ENCODE data around the gene ATAD5.
"Not testable (repeated sequence)": the region's sequence is repeated elsewhere in the genome, so short reads cannot be mapped to it uniquely, and the experiment has no call there.

ATAD5 gene

DNA sequence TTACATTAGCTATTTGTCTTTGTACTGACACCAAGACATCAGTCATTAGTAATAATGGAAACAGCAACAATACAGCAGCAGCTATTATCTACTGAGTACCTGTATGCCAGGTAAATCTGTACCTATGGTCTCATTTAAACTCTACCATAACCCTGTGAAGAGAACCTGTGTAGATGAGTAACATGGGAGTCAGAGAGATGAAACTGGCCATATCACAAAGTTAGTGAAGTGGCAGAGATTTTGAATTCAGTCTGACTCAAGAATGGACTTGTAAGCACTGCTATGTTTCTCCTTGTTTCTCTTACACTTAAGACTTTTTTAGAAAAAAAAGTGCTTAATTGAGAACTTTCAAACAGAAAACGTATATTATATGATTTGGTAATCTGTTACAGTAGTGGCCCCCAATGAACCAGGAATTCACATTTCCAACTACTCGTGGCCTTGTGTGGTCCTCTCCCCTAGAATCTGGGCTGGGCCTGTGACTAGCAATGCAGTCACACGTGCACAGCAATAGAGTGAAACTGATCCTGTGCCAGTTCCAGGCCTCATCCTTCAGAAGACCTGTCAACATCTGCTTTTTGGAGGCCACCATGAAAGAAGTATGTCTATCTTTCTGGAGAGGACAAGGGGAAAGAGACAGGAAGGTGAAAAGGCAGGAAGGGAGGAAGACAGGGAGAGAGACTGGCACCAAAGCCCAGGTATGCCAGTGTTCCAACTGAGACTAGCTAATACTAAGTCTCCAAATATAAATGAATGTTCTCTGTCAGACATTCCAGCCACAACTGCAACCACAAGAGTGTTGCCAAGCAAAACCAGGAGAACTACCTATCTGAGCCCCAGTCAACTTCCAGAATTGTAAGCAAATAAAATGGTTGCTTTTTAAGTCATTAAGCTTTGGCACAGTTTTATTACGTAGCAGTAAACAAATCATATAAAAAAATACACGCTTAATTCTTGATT, 19.3 kb upstream of the ATAD5 start:
- peaks cover 67% of the 10 kb centered on the region for H3K4me1 ChIP-seq (ENCODE audit: control insufficient read depth, low read length)
- no peaks in the 10 kb centered on the region for H3K27me3 ChIP-seq (ENCODE audit: control insufficient read depth, low read length)
- H3F3A ChIP-seq (ENCODE audit: control insufficient read depth, insufficient read depth), result peaks cover 34% of the 10 kb centered on the region
- H3K9me2 ChIP-seq (replicated peaks; ENCODE audit: control insufficient read depth, low read length), result no peaks in the 10 kb centered on the region
- TF ChIP-seq, protein P1, sequence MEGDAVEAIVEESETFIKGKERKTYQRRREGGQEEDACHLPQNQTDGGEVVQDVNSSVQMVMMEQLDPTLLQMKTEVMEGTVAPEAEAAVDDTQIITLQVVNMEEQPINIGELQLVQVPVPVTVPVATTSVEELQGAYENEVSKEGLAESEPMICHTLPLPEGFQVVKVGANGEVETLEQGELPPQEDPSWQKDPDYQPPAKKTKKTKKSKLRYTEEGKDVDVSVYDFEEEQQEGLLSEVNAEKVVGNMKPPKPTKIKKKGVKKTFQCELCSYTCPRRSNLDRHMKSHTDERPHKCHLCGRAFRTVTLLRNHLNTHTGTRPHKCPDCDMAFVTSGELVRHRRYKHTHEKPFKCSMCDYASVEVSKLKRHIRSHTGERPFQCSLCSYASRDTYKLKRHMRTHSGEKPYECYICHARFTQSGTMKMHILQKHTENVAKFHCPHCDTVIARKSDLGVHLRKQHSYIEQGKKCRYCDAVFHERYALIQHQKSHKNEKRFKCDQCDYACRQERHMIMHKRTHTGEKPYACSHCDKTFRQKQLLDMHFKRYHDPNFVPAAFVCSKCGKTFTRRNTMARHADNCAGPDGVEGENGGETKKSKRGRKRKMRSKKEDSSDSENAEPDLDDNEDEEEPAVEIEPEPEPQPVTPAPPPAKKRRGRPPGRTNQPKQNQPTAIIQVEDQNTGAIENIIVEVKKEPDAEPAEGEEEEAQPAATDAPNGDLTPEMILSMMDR (IDR thresholded peaks at IDR 0.05; ENCODE audit: low read depth, low read length, poor library complexity, severe bottlenecking), result no peak
- H3K4me3 ChIP-seq (ENCODE audit: low read length), result peak overlapping the region; percentile 27
- H4K20me1 ChIP-seq (ENCODE audit: control insufficient read depth, insufficient read depth, low read depth, low read length), result no peaks in the 10 kb centered on the region
- peak overlapping the region; percentile 64 for H3K27ac ChIP-seq (ENCODE audit: low read depth, low read length)
- H3K36me3 ChIP-seq (ENCODE audit: control insufficient read depth, low read length), result peaks cover 33% of the 10 kb centered on the region
- H3K9me3 ChIP-seq (ENCODE audit: control insufficient read depth, insufficient read depth, low read length), result no peaks in the 10 kb centered on the region
- H3K4me2 ChIP-seq (ENCODE audit: low read length), result peak overlapping the region; percentile 58
- peaks cover 89% of the 10 kb centered on the region for H3K79me2 ChIP-seq (ENCODE audit: control insufficient read depth, low read length)

DNA sequence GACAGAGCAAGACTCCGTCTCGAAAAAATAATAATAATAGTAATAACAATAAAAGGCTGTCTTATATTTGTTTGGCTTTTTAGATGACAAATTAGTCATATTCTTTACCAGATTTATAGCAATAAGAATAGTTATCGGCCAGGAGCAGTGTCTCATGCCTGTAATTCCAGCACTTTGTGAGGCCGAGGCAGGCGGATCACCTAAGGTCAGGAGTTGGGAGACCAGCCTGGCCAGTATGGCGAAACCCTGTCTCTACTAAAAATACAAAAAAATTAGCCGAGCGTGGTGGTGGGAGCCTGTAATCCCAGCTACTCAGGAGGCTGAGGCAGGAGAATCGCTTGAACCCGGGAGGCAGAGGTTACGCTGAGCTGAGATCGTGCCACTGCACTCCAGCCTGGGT, 17.5 kb upstream of the ATAD5 start:
- H3K9me3 ChIP-seq (ENCODE audit: control insufficient read depth, insufficient read depth, low read length); H3K4me3 ChIP-seq (ENCODE audit: low read length); H3K27me3 ChIP-seq (ENCODE audit: control insufficient read depth, low read length); H3K4me2 ChIP-seq (ENCODE audit: low read length); H4K20me1 ChIP-seq (ENCODE audit: control insufficient read depth, insufficient read depth, low read depth, low read length); H3K9me2 ChIP-seq (replicated peaks; ENCODE audit: control insufficient read depth, low read length); H3K27ac ChIP-seq (ENCODE audit: low read depth, low read length): not testable (repeated sequence)
- peaks cover 22% of the 10 kb centered on the region for H3F3A ChIP-seq (ENCODE audit: control insufficient read depth, insufficient read depth)
- peaks cover 98% of the 10 kb centered on the region for H3K79me2 ChIP-seq (ENCODE audit: control insufficient read depth, low read length)
- peaks cover 64% of the 10 kb centered on the region for H3K4me1 ChIP-seq (ENCODE audit: control insufficient read depth, low read length)
- peaks cover 40% of the 10 kb centered on the region for H3K36me3 ChIP-seq (ENCODE audit: control insufficient read depth, low read length)

DNA sequence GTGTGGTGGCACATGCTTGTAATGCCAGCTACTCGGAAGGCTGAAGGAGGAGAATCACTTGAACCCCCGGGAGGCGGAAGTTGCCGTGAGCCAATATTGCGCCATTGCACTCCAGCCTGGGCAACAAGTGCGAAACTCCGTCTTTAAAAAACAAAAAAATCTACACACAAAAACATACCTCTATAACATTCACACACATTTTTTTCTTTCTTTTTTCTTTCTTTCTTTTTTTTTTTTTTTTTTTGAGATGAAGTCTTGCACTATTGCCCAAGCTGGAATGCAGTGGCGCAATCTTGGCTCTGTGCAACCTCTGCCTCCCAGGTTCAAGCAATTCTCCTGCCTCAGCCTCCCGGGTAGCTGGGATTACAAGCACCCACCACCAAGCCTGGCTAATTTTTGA, 16.9 kb upstream of the ATAD5 start:
- Histone ChIP-seq H3K79me2 (ENCODE audit: control insufficient read depth, low read length) (peaks cover 100% of the 10 kb centered on the region), H3K36me3 (ENCODE audit: control insufficient read depth, low read length) (peaks cover 39% of the 10 kb centered on the region), H3F3A (ENCODE audit: control insufficient read depth, insufficient read depth) (peaks cover 18% of the 10 kb centered on the region), H3K4me1 (ENCODE audit: control insufficient read depth, low read length) (peaks cover 64% of the 10 kb centered on the region)
- not testable (repeated sequence) for H3K9me3 ChIP-seq (ENCODE audit: control insufficient read depth, insufficient read depth, low read length); H3K9me2 ChIP-seq (replicated peaks; ENCODE audit: control insufficient read depth, low read length); H3K27me3 ChIP-seq (ENCODE audit: control insufficient read depth, low read length); H3K27ac ChIP-seq (ENCODE audit: low read depth, low read length); H3K4me2 ChIP-seq (ENCODE audit: low read length); H3K4me3 ChIP-seq (ENCODE audit: low read length); H4K20me1 ChIP-seq (ENCODE audit: control insufficient read depth, insufficient read depth, low read depth, low read length)

DNA sequence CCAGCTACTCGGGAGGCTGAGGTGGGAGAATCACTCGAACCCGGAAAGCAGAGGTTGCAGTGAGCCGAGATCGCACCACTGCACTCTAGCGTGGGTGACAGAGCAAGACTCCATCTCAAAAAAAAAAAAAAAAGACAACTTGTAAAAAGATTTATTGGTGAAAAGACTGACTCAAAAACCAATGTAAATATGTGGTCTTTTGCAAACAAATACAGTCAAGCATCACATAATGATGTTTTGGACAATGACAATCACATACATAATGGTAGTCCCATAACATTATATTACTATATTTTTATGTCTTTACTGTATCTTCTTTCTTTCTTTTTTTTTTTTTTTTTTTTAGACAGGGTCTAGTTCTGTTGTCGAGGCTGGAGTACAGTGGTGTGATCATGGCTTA, 15.6 kb upstream of the ATAD5 start:
- Histone ChIP-seq H3K27ac (ENCODE audit: low read depth, low read length) (no peak overlapping the region), H3K9me2 (replicated peaks; ENCODE audit: control insufficient read depth, low read length) (no peaks in the 10 kb centered on the region), H3K4me2 (ENCODE audit: low read length) (no peak overlapping the region), H3K36me3 (ENCODE audit: control insufficient read depth, low read length) (peaks cover 36% of the 10 kb centered on the region), H3K4me1 (ENCODE audit: control insufficient read depth, low read length) (peaks cover 64% of the 10 kb centered on the region), H3K9me3 (ENCODE audit: control insufficient read depth, insufficient read depth, low read length) (no peaks in the 10 kb centered on the region), H3K4me3 (ENCODE audit: low read length) (no peak overlapping the region), H3K79me2 (ENCODE audit: control insufficient read depth, low read length) (peaks cover 100% of the 10 kb centered on the region), H3F3A (ENCODE audit: control insufficient read depth, insufficient read depth) (peaks cover 10% of the 10 kb centered on the region), H3K27me3 (ENCODE audit: control insufficient read depth, low read length) (no peaks in the 10 kb centered on the region), H4K20me1 (ENCODE audit: control insufficient read depth, insufficient read depth, low read depth, low read length) (no peaks in the 10 kb centered on the region)
- TF ChIP-seq, protein P1 (IDR thresholded peaks at IDR 0.05; ENCODE audit: low read depth, low read length, poor library complexity, severe bottlenecking), result no peak
- TF ChIP-seq EZH2phosphoT487 (IDR thresholded peaks at IDR 0.05; ENCODE audit: borderline replicate concordance, low read length), result no peak

Data from DOHH2 (cell line).